Thyroid gland (tissue), 4 donors: ENCODE measurements around the gene TNS3. TPM values are rescaled to one million over a fixed set of nuclear protein-coding genes. Genes with fewer than 3 reads are reported as not detected.

Source experiments
- DNase-seq, 2 donors: peaks; one replicate each; pipeline ENCODE4 v3.0.0-alpha.2; 2019
- H3K27ac ChIP-seq, 3 donors: fragments of 200-600 bp; sonication (generic); 1 replicate in 2 of 3; 2 replicates in 1 of 3; pipeline ENCODE4 v1.5.1; 2016 to 2019; ENCODE audit warnings: mild to moderate bottlenecking in 1 of 3, moderate library complexity in 1 of 3
- H3K27me3 ChIP-seq: fragments of 200-600 bp; sonication (generic); one replicate; pipeline ENCODE4 v1.5.1; 2019
- H3K36me3 ChIP-seq, 2 donors: fragments of 200-600 bp; sonication (generic); one replicate each; pipeline ENCODE4 v1.5.1; 2016 to 2019
- H3K4me1 ChIP-seq, 2 donors: fragments of 200-600 bp; sonication (generic); one replicate each; pipeline ENCODE4 v1.5.1; 2017 to 2019
- H3K4me3 ChIP-seq, 3 donors: fragments of 200-600 bp; sonication (generic); replicated peaks in 1 of 3; 1 replicate in 2 of 3; 2 replicates in 1 of 3; pipeline ENCODE4 v1.5.1; 2016; ENCODE audit warnings: mild to moderate bottlenecking in 1 of 3
- H3K9me3 ChIP-seq: fragments of 200-600 bp; sonication (generic); one replicate; pipeline ENCODE4 v1.5.1; 2017
- POLR2A ChIP-seq, 2 donors: fragments of 450-650 bp; IDR thresholded peaks; one replicate each; pipeline ENCODE4 v1.6.1; 2017; ENCODE audit warnings: antibody characterized with exemption in 2 of 2, mild to moderate bottlenecking in 2 of 2, moderate library complexity in 1 of 2
- WGBS, 2 donors: methylation state at CpG; one replicate each; pipeline ENCODE4 v1.1.5; 2017; 5-methylcytosine and 5-hydroxymethylcytosine counted together
- intact Hi-C: fragments of 100-400 bp; cut with DNase I; formaldehyde crosslinking; loops from one replicate; pipeline ENCODE4 v1.15.1; 2023
- total RNA-seq, 4 donors: library from RNA; depleted of rRNA; stranded (reverse); fragments of >200 nt; gene quantifications; one replicate each; pipeline ENCODE4 v1.2.3, GENCODE V29; 2016
- TF ChIP-seq, protein P1 (sequence below), 6 experiments: fragments of 200-600 bp in 3 of 6; fragments of 450-650 bp in 3 of 6; sonication (generic) in 3 of 6; IDR thresholded peaks; one replicate each; pipeline ENCODE4 v1.5.1; 2016 to 2019; ENCODE audit warnings: antibody characterized with exemption in 6 of 6, mild to moderate bottlenecking in 2 of 6, inconsistent platforms in 1 of 6, moderate library complexity in 1 of 6

TNS3 gene
- total RNA-seq, 4 donors from 2014 or later = 65.8 to 93.0 (median 80.7) TPM

DNA sequence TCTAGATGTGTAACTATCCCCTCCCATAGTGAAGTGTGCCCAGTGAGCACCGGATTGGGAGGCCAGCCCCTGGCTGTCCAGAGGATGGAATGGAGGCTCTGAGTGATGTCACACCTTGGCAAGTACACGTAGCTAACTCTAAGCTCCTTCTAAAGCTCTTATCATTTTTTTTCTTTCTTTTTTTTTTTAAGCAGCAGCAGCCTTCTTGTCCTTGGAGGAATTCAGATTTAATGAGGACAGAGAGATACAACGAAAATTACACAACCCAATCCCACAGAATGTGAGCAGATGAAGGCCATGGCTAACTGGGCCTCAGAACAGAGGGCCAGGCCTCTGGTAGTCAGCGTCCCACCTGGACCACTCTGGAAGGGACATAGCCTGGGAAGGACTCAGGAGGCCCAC is 11.3 kb downstream of the TNS3 start:
- Histone ChIP-seq H3K27ac (peak overlapping the region; percentile 84 to 96 (median 85)), H3K27me3 (no peaks in the 10 kb centered on the region), H3K36me3 (no peaks in the 10 kb centered on the region), H3K4me1 (peaks cover 59 to 80% of the 10 kb centered on the region in 2 donors), H3K4me3 (no peak overlapping the region), H3K9me3 (no peaks in the 10 kb centered on the region)
- peak; percentile 54 to 59 for DNase-seq
- intact Hi-C loops = loop anchor here (10.0 kb wide), 1 partner anchor 126 kb away; no protein-coding TSS in a partner anchor
- WGBS, 2 donors = 28 to 37% methylated on average over 4 of the region's 4 CpGs
- no peak for TF ChIP-seq POLR2A (IDR thresholded peaks at IDR 0.05)
- TF ChIP-seq, protein P1, sequence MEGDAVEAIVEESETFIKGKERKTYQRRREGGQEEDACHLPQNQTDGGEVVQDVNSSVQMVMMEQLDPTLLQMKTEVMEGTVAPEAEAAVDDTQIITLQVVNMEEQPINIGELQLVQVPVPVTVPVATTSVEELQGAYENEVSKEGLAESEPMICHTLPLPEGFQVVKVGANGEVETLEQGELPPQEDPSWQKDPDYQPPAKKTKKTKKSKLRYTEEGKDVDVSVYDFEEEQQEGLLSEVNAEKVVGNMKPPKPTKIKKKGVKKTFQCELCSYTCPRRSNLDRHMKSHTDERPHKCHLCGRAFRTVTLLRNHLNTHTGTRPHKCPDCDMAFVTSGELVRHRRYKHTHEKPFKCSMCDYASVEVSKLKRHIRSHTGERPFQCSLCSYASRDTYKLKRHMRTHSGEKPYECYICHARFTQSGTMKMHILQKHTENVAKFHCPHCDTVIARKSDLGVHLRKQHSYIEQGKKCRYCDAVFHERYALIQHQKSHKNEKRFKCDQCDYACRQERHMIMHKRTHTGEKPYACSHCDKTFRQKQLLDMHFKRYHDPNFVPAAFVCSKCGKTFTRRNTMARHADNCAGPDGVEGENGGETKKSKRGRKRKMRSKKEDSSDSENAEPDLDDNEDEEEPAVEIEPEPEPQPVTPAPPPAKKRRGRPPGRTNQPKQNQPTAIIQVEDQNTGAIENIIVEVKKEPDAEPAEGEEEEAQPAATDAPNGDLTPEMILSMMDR (IDR thresholded peaks at IDR 0.05) = no peak

DNA sequence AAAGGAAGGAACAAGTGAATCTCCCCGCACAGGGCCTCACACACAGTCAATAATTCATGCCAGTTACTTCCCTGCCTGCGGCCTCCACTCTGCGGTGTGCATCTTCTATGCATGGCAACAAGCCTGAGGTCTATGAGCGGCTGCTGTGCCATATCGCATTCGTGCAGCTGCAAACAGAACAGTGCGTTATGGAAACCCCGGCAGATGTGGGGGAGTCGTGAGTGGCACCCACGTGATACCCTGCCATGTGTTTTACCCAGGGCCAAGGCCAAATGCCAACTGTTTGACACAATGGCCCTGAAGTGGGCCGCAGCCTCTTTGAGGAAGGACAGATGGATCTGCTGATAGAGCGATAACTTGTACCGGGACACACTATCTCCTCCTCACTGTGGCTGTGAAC is 13.4 kb downstream of the TNS3 start:
- no peaks in the 10 kb centered on the region for H3K36me3 ChIP-seq
- 84 to 90% methylated on average over 10 to 13 of the region's 13 CpGs for WGBS, 2 donors
- no peak overlapping the region for H3K27ac ChIP-seq
- no peaks in the 10 kb centered on the region for H3K9me3 ChIP-seq
- intact Hi-C loops = no loop called here
- H3K27me3 ChIP-seq = no peaks in the 10 kb centered on the region
- peaks cover 45 to 59% of the 10 kb centered on the region in 2 donors for H3K4me1 ChIP-seq
- H3K4me3 ChIP-seq = no peak overlapping the region
- no peak for DNase-seq
- TF ChIP-seq POLR2A (IDR thresholded peaks at IDR 0.05) = no peak
- TF ChIP-seq, protein P1 (IDR thresholded peaks at IDR 0.05) = no peak

DNA sequence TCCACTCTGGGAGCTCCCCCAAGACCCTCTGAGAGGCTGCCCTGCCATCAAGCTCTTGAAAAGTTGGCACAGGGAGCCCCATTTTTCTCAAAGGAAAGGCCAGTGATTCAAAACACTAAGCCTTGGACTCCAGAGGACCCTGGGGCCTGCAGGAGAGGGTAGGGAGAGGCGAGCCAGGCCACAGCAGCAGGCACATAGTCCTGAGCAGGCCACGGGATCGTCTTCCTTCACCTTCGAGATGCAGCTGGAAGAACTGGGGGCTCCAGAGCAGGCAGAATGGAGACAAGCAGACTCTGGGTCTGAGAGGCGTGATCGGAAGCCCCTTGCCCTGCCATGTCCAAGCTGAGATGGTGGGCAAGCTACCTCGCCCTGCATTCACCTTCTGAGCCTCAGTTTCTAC is 13.9 kb downstream of the TNS3 start:
- intact Hi-C loops = no loop called here
- peak overlapping the region in 1 of 3 donors; percentile 12 for H3K27ac ChIP-seq

DNA sequence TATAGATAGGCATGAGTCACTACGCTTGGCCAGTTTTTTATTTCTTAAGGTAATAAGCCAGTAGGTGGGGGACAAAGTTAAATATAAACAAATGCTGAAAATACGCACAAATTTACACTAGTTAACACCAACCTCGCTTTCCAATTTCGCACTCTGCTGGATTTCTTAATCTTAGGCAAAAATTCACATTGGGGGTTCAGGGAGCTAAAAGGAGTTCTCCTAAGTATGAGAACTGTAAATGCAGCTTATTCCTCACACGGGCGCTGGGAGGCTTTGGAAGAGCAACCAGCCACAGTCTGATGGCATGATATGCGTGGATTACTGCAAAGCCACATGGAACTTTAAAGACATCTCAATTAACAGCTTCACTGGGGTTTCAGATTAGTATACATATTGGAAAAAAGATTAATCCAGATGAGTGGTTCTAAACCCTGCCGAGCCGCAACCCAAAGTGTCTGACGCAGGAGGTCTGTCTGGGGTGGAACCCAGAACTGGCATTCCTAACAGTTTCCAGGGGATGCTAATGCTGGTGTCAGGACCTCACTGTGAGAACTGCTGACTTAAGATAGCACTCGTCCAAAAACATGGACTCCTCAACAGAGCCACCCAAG is 16.2 kb downstream of the TNS3 start:
- 92 to 93% methylated on average over 11 of the region's 11 CpGs for WGBS, 2 donors
- no peak overlapping the region for H3K27ac ChIP-seq
- no peaks in the 10 kb centered on the region for H3K27me3 ChIP-seq
- TF ChIP-seq POLR2A (IDR thresholded peaks at IDR 0.05) = no peak
- TF ChIP-seq, protein P1 (IDR thresholded peaks at IDR 0.05) = no peak
- no peaks in the 10 kb centered on the region for H3K9me3 ChIP-seq
- H3K4me3 ChIP-seq = no peak overlapping the region
- intact Hi-C loops = no loop called here
- no peaks in the 10 kb centered on the region for H3K36me3 ChIP-seq
- peaks cover 25 to 34% of the 10 kb centered on the region in 2 donors for H3K4me1 ChIP-seq
- DNase-seq = no peak

More for the DNA sequence above, 13.9 kb downstream of the TNS3 start:
- peaks cover 40 to 54% of the 10 kb centered on the region in 2 donors for H3K4me1 ChIP-seq
- 92 to 98% methylated on average over 4 to 7 of the region's 7 CpGs for WGBS, 2 donors
- H3K27me3 ChIP-seq = no peaks in the 10 kb centered on the region
- DNase-seq = no peak
- TF ChIP-seq POLR2A (IDR thresholded peaks at IDR 0.05) = no peak
- TF ChIP-seq, protein P1 (IDR thresholded peaks at IDR 0.05) = no peak
- no peaks in the 10 kb centered on the region for H3K9me3 ChIP-seq
- no peak overlapping the region for H3K4me3 ChIP-seq
- no peaks in the 10 kb centered on the region for H3K36me3 ChIP-seq

DNA sequence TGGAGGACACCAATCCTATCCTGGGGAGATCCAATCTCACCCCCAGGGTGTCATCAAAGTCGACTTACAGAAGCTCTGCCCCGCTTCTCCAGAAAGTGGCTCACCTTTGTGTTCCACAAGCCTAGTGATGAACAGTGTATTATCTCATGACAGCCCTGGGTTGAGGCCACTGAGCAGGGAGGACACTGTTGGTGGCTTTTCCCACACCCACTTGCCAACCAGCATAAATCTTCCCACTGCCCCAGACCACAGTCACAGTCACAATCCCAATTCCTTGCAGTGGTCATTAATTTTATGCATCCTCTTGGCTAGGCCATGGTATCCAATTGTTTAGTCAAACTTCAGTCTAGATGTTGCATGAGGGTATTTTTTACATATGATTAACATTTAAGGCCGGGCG is 18.4 kb downstream of the TNS3 start:
- WGBS, 2 donors = 93 to 98% methylated on average over 3 of the region's 4 CpGs
- H3K36me3 ChIP-seq = no peaks in the 10 kb centered on the region
- no peaks in the 10 kb centered on the region for H3K27me3 ChIP-seq
- no peak overlapping the region for H3K4me3 ChIP-seq
- DNase-seq = no peak
- peaks cover 11 to 20% of the 10 kb centered on the region in 2 donors for H3K4me1 ChIP-seq
- H3K9me3 ChIP-seq = no peaks in the 10 kb centered on the region
- H3K27ac ChIP-seq = no peak overlapping the region
- intact Hi-C loops = no loop called here
- TF ChIP-seq, protein P1 (IDR thresholded peaks at IDR 0.05) = no peak
- TF ChIP-seq POLR2A (IDR thresholded peaks at IDR 0.05) = no peak
